GM18498 (cell line): ENCODE data around the gene ATP13A4.

Experiments used
- ATAC-seq: cut with Tn5 transposase; IDR thresholded peaks from one replicate; pipeline ENCODE4 v1.9.1; 2021; ENCODE audit warnings: mild to moderate bottlenecking, moderate library complexity; ENCODE audit not compliant: unreplicated experiment

The ATP13A4 gene

GRCh38 chr3:193554811-193555210, at the start of gene ATP13A4:
Gene ATP13A4, minus strand, starts transcription at chr3:193554895. Its CDS starts 96 bp downstream, at chr3:193554799.
- no peak for ATAC-seq

GRCh38 chr3:193599393-193599792, 44.7 kb upstream of the ATP13A4 start:
- no peak for ATAC-seq

GRCh38 chr3:193598202-193598601, 43.5 kb upstream of the ATP13A4 start:
- ATAC-seq: no peak

GRCh38 chr3:193595939-193596487, 41.3 kb upstream of the ATP13A4 start:
- ATAC-seq: no peak

GRCh38 chr3:193594946-193595689, 40.4 kb upstream of the ATP13A4 start:
- no peak for ATAC-seq

GRCh38 chr3:193593668-193594030, 39.0 kb upstream of the ATP13A4 start:
- ATAC-seq: peak; percentile 27

- peak; percentile 99 for ATAC-seq
Observed at GRCh38 chr3:193592841-193593667, 38.4 kb upstream of the ATP13A4 start, which contains the start of gene OPA1. Gene OPA1, plus strand, starts transcription at chr3:193593208. Its CDS starts 170 bp downstream, at chr3:193593378.

- no peak for ATAC-seq
Observed at GRCh38 chr3:193590088-193590856, 35.6 kb upstream of the ATP13A4 start.

- ATAC-seq: no peak
Observed at GRCh38 chr3:193589616-193590015, 34.9 kb upstream of the ATP13A4 start.

- no peak for ATAC-seq
Observed at GRCh38 chr3:193589129-193589528, 34.4 kb upstream of the ATP13A4 start.

- ATAC-seq: no peak
Observed at GRCh38 chr3:193586526-193586925, 31.8 kb upstream of the ATP13A4 start.

- ATAC-seq: no peak
Observed at GRCh38 chr3:193585530-193585929, 30.8 kb upstream of the ATP13A4 start.

- ATAC-seq: no peak
Observed at GRCh38 chr3:193574488-193575070, 19.9 kb upstream of the ATP13A4 start.

GRCh38 chr3:193573403-193574191, 18.9 kb upstream of the ATP13A4 start:
- no peak for ATAC-seq

- ATAC-seq: peak; percentile 87
Observed at GRCh38 chr3:193572426-193572908, 17.8 kb upstream of the ATP13A4 start.

- no peak for ATAC-seq
Observed at GRCh38 chr3:193569119-193569518, 14.4 kb upstream of the ATP13A4 start.

GRCh38 chr3:193564012-193564411, 9.3 kb upstream of the ATP13A4 start:
- ATAC-seq: peak; percentile 47

GRCh38 chr3:193563426-193563825, 8.7 kb upstream of the ATP13A4 start:
- no peak for ATAC-seq

GRCh38 chr3:193560870-193561269, 6.2 kb upstream of the ATP13A4 start:
- ATAC-seq: no peak

GRCh38 chr3:193560091-193560490, 5.4 kb upstream of the ATP13A4 start:
- no peak for ATAC-seq
